Gastrocnemius medialis (tissue), 4 donors: Measurements from ENCODE around the gene AIDA.

Experiments used
- POLR2A ChIP-seq, 2 donors: fragments of 450-650 bp; IDR thresholded peaks; one replicate each; pipeline ENCODE4 v1.6.1; 2017; ENCODE audit warnings: antibody characterized with exemption in 2 of 2, mild to moderate bottlenecking in 2 of 2, moderate library complexity in 2 of 2
- TF ChIP-seq, protein P1 (sequence below), 5 experiments: fragments of 450-650 bp in 3 of 5; fragments of 200-600 bp in 2 of 5; sonication (generic) in 2 of 5; IDR thresholded peaks in 4 of 5; conservative IDR thresholded peaks in 1 of 5; 1 replicate in 4 of 5; 2 replicates in 1 of 5; pipeline ENCODE4 v1.5.1; 2016 to 2019; ENCODE audit warnings: antibody characterized with exemption in 5 of 5, mild to moderate bottlenecking in 3 of 5, moderate library complexity in 3 of 5

DNA sequence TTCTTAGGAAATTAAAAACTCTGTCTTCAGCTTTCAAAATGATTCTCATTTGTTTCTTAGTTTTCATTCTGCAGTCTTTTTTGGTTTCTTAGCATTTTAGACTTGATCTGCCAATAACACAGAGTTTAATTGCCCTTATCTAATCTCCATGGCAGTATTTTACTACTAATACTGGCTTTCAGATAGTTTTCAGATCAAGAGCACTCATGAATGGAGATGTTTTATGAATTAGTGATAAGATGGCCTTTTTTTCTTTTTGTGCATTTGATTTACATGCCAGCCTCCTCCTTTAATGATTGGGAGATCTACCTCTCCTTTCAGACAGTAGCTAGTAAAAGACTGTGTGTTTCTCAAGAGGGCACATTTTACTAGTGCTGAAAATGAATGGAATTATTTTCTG, 88.8 kb downstream of the AIDA start:
- TF ChIP-seq, protein P1, sequence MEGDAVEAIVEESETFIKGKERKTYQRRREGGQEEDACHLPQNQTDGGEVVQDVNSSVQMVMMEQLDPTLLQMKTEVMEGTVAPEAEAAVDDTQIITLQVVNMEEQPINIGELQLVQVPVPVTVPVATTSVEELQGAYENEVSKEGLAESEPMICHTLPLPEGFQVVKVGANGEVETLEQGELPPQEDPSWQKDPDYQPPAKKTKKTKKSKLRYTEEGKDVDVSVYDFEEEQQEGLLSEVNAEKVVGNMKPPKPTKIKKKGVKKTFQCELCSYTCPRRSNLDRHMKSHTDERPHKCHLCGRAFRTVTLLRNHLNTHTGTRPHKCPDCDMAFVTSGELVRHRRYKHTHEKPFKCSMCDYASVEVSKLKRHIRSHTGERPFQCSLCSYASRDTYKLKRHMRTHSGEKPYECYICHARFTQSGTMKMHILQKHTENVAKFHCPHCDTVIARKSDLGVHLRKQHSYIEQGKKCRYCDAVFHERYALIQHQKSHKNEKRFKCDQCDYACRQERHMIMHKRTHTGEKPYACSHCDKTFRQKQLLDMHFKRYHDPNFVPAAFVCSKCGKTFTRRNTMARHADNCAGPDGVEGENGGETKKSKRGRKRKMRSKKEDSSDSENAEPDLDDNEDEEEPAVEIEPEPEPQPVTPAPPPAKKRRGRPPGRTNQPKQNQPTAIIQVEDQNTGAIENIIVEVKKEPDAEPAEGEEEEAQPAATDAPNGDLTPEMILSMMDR (IDR thresholded peaks at IDR 0.05 in 4 of 5, conservative IDR thresholded peaks at IDR 0.05 in 1 of 5) = no peak
- no peak for TF ChIP-seq POLR2A (IDR thresholded peaks at IDR 0.05)
